ENCODE measurements around the gene ZNF563.

- TF ChIP-seq REST (IDR thresholded peaks at IDR 0.05; ENCODE audit: low read depth) (no peak), CTCF (IDR thresholded peaks at IDR 0.05 in 2 of 3, conservative IDR thresholded peaks at IDR 0.05 in 1 of 3; ENCODE audit: borderline replicate concordance in 1 of 3, insufficient read depth in 1 of 3, low read depth in 2 of 3, low read length in 2 of 3) (no peak), SIN3A (IDR thresholded peaks at IDR 0.05; ENCODE audit: low read depth) (no peak), CEBPB (IDR thresholded peaks at IDR 0.05; ENCODE audit: low read depth) (no peak), POLR2A (IDR thresholded peaks at IDR 0.05; ENCODE audit: borderline replicate concordance, extremely low read depth, insufficient read depth, insufficient read length) (no peak), SP1 (IDR thresholded peaks at IDR 0.05; ENCODE audit: low read depth) (no peak), RAD21 (IDR thresholded peaks at IDR 0.05; ENCODE audit: low read depth) (no peak), EGR1 (IDR thresholded peaks at IDR 0.05; ENCODE audit: low read depth) (no peak), POLR2AphosphoS5 (IDR thresholded peaks at IDR 0.05; ENCODE audit: low read depth, low read length) (no peak), ZNF274 (IDR thresholded peaks at IDR 0.05; ENCODE audit: low read depth, low read length) (no peak), EZH2 (IDR thresholded peaks at IDR 0.05) (no peak)
Measured at GRCh38 chr19:12331211-12331941, 2.1 kb downstream of the ZNF563 start.

Data from HCT116 (cell line).